Stimulated activated CD4-positive, alpha-beta T cell treated with anti-CD3 and anti-CD28 coated beads, Interleukin-12 subunit alpha, Interleukin-12 subunit beta, amount 100 ng/mL, for 4 hours (primary cell): ENCODE results near the gene OR1Q1.
"Not testable (repeated sequence)": the region's sequence is repeated elsewhere in the genome, so short reads cannot be mapped to it uniquely, and the experiment has no call there.

Source experiments
- DNase-seq: peaks from one replicate; pipeline ENCODE4 v3.0.0-alpha.2; 2020

OR1Q1 gene

GRCh38 chr9:122614362-122614761 lies at the start of gene OR1Q1:
Gene OR1Q1, plus strand, starts transcription at chr9:122614738. Its CDS starts 0 bp downstream, at chr9:122614738.
- no peak for DNase-seq

DNA sequence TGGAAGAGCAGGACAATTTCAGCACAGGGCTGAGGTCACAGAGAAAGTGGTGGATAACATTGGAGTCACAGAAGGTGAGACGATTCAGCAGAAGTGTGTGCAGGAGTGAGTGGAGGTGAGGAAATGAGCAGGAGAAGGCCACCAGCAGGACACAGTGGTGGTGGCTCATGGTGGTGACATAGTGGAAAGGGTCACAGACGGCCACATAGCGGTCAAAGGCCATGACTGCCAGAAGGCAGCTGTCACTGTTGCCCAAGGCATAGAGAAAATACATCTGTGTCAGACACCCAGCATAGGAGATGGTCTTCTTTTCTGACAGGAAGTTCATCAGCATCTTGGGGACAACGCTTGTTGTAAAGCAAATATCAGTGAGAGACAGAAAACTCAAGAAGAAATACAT lies 46.6 kb upstream of the OR1Q1 start:
- DNase-seq = no peak

DNA sequence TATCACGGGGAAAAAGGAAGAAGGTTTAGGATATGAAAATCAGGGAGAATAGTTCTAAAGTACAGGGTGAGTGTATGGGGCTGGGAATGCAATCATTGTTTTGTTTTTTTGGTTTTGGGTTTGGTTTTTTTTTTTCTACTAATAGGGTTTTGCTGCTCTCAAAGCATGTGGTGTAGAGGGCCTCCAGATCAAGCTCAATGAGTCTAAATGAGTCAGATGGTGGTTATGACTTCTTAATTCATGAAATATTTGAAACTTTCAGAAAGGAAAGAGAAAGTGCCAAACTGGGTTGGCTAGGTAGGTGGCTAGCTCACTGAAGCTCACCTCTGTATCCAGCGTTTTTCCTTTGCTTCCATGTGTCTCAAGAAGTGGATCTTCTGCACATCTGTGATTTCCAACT lies 42.1 kb upstream of the OR1Q1 start:
- DNase-seq = no peak

DNA sequence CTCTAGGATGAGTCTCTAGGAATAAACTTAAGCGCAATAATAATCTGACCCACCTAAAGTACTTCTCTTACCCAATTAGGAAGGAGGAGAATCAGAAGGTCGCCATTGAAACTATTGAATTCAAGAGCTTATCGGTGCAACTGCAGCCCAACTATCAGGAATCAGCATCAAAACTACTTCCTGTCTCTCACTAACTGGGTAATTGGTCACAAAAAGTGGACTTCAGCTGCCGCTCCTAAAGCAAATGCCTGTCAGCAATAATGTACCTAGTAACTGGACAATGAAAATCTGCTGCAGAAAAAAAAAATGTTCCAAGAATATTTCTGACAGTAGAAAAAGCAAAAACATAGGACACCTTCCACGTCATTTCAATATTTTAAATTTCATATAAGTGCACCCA lies 34.7 kb upstream of the OR1Q1 start:
- DNase-seq = no peak

DNA sequence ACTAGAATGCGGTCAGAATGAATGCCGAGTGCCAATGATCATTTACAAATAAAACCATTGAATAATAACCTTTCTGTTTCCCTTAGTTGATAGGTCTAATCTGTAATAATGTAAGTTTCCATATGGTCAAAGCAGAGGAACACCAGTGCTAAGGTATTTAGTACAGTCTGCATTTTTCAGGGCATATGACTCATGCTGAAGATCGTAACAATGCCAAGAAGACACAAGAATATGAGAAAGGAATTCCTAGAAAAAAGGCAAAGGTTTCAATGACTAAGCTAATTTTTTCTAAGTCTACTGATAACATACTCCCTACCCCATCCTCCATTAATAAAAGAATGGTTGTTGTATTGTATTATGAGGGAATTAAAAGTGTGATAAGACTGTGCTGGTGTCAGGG lies 34.2 kb upstream of the OR1Q1 start:
- DNase-seq = no peak

- not testable (repeated sequence) for DNase-seq
Measured at GRCh38 chr9:122583284-122583683, 31.3 kb upstream of the OR1Q1 start, which contains the start of gene OR1L8. Gene OR1L8, minus strand, starts transcription at chr9:122583384. Its CDS starts 14,907 bp downstream, at chr9:122568477.

DNA sequence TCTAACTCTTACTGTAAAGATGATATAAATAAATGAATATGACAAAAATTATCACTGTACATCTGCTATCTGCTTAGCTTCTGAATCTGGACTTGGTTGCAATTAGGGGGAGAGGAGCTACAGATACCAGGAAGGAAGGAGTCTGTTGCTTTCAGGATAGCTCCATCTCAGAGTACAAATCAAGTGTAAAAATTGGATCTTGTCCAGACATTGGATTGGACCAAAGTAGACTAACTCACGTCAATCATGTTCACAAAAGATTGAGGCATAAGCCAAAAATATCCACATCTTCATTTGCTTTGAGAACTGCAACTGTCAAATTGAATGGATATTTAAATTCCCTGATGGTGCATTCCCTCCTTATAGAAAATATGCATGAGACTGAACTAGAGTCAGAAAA lies 8.8 kb upstream of the OR1Q1 start:
- DNase-seq = no peak

- no peak for DNase-seq
Measured at GRCh38 chr9:122606587-122606986, 8.0 kb upstream of the OR1Q1 start.

- no peak for DNase-seq
Measured at GRCh38 chr9:122609804-122610203, 4.7 kb upstream of the OR1Q1 start.

- DNase-seq = no peak
Measured at GRCh38 chr9:122619996-122620395, 5.5 kb downstream of the OR1Q1 start.

GRCh38 chr9:122642226-122642625 lies 27.7 kb downstream of the OR1Q1 start:
- DNase-seq = no peak

DNA sequence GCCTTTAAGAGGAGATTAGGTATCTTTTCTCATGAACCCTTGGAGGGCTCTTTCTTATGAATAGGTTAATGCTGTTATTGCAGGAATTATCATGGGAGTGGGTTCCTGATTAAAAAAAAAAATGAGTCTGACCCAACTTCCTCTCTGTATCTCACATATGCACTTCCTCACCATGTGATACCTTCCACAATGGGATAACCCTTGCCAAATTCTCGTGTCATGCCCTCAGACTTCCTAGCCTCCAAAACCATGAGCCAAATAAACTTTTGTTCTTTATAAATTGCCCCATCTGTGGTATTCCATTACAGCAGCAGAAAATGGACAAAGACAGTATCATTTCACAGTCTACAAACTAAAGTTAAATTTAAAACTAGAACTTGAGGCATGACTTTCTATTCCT lies 41.8 kb downstream of the OR1Q1 start:
- DNase-seq = no peak

DNA sequence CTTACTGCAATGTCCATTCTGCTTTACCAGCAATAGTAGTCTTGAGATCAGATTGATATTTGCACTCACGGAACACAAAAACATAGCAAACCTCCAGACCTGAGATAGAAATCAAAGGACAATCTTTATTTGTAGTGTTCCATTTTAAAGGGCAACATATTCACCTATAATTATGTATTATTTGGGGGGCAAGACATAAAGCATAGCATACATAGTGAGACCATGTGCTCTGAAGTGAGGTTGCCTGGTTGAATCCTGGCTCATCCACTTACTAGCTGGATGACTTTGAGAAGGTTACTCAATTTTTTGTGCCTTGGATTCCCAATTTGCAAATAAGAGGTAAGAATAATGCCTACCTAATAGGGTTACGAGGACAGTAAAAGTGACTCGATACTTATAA lies 43.0 kb downstream of the OR1Q1 start, which contains the start of gene OR1B1:
Gene OR1B1, minus strand, starts transcription at position 101 of the 400 bp plus-strand sequence.
- no peak for DNase-seq

- DNase-seq = no peak
Measured at GRCh38 chr9:122661416-122661815, 46.9 kb downstream of the OR1Q1 start, which contains the start of gene OR1L1. Gene OR1L1, plus strand, starts transcription at chr9:122661716. Its CDS starts 0 bp downstream, at chr9:122661716.
